OCI-LY1 (cell line): ENCODE results near the gene CDH4.

Experiments used
- H2AFZ ChIP-seq: fragments of 200-600 bp; sonication (generic), shearing (Covaris generic); 2 replicates; pipeline ENCODE4 v1.6.0; 2014; ENCODE audit warnings: antibody characterized with exemption, mild to moderate bottlenecking, low read length
- H3F3A ChIP-seq: fragments of 200-600 bp; sonication (generic), shearing (Covaris generic); 2 replicates; pipeline ENCODE4 v1.6.0; 2014; ENCODE audit warnings: mild to moderate bottlenecking, antibody characterized with exemption, low read length, moderate library complexity; ENCODE audit not compliant: insufficient read depth
- H3K27ac ChIP-seq: fragments of 200-600 bp; sonication (generic); 2 replicates; pipeline ENCODE4 v1.5.1; 2014; ENCODE audit warnings: low read length, mixed run types, mild to moderate bottlenecking, low read depth; ENCODE audit not compliant: poor library complexity, severe bottlenecking
- H3K27me3 ChIP-seq: fragments of 200-600 bp; sonication (generic); 2 replicates; pipeline ENCODE4 v1.6.0; 2014; ENCODE audit warnings: antibody characterized with exemption, mild to moderate bottlenecking, low read length, moderate library complexity; ENCODE audit not compliant: insufficient read depth
- H3K36me3 ChIP-seq: fragments of 200-600 bp; sonication (generic); 2 replicates; pipeline ENCODE4 v1.6.1; 2014; ENCODE audit warnings: mild to moderate bottlenecking, antibody characterized with exemption, low read length, moderate library complexity, mixed read lengths; ENCODE audit not compliant: insufficient read depth
- H3K4me1 ChIP-seq: fragments of 200-600 bp; sonication (generic); 2 replicates; pipeline ENCODE4 v1.5.1; 2014; ENCODE audit warnings: mild to moderate bottlenecking, low read length, moderate library complexity; ENCODE audit not compliant: insufficient read depth, severe bottlenecking
- H3K4me2 ChIP-seq: fragments of 200-600 bp; sonication (generic), shearing (Covaris generic); 2 replicates; pipeline ENCODE4 v1.6.1; 2014; ENCODE audit warnings: low read length
- H3K4me3 ChIP-seq: fragments of 200-600 bp; sonication (generic); 2 replicates; pipeline ENCODE4 v1.5.1; 2014; ENCODE audit warnings: low read length, low read depth, mild to moderate bottlenecking, mixed read lengths; ENCODE audit not compliant: poor library complexity, severe bottlenecking
- H3K79me2 ChIP-seq: fragments of 200-600 bp; shearing (Covaris generic); 2 replicates; pipeline ENCODE4 v1.6.1; 2016; ENCODE audit warnings: mixed run types, low read length, mixed read lengths; ENCODE audit not compliant: insufficient read depth
- H3K9ac ChIP-seq: fragments of 200-600 bp; sonication (generic), shearing (Covaris generic); 2 replicates; pipeline ENCODE4 v1.6.1; 2014; ENCODE audit warnings: mild to moderate bottlenecking, low read length, mixed read lengths
- H3K9me2 ChIP-seq: fragments of 200-600 bp; sonication (generic), shearing (Covaris generic); 2 replicates; pipeline ENCODE4 v1.6.1; 2014; ENCODE audit warnings: low read depth, mild to moderate bottlenecking, low read length, mixed read lengths
- H3K9me3 ChIP-seq: fragments of 200-600 bp; shearing (Covaris generic); 2 replicates; pipeline ENCODE4 v1.6.1; 2014; ENCODE audit warnings: low read length, mixed read lengths
- H4K20me1 ChIP-seq: fragments of 200-600 bp; sonication (generic), shearing (Covaris generic); 2 replicates; pipeline ENCODE4 v1.6.0; 2016; ENCODE audit warnings: mild to moderate bottlenecking, low read length; ENCODE audit not compliant: insufficient read depth
- EZH2 ChIP-seq: fragments of 200-600 bp; sonication (generic), shearing (Covaris generic); IDR thresholded peaks from 2 replicates; pipeline ENCODE4 v1.8.0; 2017; ENCODE audit warnings: borderline replicate concordance, mixed run types, mild to moderate bottlenecking, antibody characterized with exemption, low read length, moderate library complexity, mixed read lengths
- TF ChIP-seq, protein P1 (sequence below): fragments of 200-600 bp; sonication (generic), shearing (Covaris generic); IDR thresholded peaks from 2 replicates; pipeline ENCODE4 v1.5.1; 2017; ENCODE audit warnings: mild to moderate bottlenecking, antibody characterized with exemption, low read length, moderate library complexity, mixed read lengths

The CDH4 gene

DNA sequence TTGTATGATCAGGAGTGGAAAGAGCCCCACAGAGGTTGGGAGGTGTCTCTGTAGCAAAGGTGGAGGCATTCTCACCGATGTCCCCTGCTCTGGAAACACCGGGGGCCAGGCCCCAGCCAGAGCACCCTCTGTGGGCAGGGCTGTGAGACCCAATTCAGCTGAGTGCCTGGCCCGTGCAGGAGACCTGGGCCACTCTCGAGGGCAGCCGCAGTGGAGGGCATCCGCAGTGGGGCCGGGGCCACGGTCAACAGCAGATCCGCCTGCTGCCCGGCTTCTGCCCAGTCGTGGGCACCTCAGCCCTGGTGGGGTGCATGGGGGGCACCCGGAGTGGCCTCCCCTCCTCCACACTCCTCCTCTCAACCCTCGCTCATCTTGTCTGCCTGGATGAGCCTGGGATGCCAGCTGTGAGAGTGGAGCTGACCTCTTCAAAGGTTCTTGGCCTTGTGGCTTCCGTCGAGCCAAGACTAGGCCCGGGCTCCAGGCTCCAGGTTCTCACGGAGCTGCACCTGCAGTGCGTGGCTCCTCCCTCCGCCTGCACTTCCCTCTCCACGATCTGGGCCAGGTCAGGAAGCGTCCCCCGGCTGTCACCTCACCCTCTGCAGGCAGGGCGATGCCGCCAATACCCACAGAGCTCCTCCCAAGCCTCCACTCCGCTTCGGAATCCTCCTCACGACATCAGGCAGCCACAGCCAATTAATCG, 678.9 kb downstream of the CDH4 start:
- H3K4me1 ChIP-seq, result no peaks in the 10 kb centered on the region
- no peak overlapping the region for H2AFZ ChIP-seq
- H3K9me3 ChIP-seq, result no peaks in the 10 kb centered on the region
- H3K79me2 ChIP-seq, result no peaks in the 10 kb centered on the region
- no peak overlapping the region for H3K27ac ChIP-seq
- H3K9me2 ChIP-seq, result no peaks in the 10 kb centered on the region
- no peak overlapping the region for H3K9ac ChIP-seq
- no peaks in the 10 kb centered on the region for H3F3A ChIP-seq
- no peak overlapping the region for H3K4me3 ChIP-seq
- TF ChIP-seq, protein P1, sequence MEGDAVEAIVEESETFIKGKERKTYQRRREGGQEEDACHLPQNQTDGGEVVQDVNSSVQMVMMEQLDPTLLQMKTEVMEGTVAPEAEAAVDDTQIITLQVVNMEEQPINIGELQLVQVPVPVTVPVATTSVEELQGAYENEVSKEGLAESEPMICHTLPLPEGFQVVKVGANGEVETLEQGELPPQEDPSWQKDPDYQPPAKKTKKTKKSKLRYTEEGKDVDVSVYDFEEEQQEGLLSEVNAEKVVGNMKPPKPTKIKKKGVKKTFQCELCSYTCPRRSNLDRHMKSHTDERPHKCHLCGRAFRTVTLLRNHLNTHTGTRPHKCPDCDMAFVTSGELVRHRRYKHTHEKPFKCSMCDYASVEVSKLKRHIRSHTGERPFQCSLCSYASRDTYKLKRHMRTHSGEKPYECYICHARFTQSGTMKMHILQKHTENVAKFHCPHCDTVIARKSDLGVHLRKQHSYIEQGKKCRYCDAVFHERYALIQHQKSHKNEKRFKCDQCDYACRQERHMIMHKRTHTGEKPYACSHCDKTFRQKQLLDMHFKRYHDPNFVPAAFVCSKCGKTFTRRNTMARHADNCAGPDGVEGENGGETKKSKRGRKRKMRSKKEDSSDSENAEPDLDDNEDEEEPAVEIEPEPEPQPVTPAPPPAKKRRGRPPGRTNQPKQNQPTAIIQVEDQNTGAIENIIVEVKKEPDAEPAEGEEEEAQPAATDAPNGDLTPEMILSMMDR, result no peak
- no peak for TF ChIP-seq EZH2
- H3K4me2 ChIP-seq, result no peak overlapping the region
- no peaks in the 10 kb centered on the region for H4K20me1 ChIP-seq
- peaks cover 15% of the 10 kb centered on the region; the same call in 1 of the 2 replicates for H3K27me3 ChIP-seq
- no peaks in the 10 kb centered on the region for H3K36me3 ChIP-seq

DNA sequence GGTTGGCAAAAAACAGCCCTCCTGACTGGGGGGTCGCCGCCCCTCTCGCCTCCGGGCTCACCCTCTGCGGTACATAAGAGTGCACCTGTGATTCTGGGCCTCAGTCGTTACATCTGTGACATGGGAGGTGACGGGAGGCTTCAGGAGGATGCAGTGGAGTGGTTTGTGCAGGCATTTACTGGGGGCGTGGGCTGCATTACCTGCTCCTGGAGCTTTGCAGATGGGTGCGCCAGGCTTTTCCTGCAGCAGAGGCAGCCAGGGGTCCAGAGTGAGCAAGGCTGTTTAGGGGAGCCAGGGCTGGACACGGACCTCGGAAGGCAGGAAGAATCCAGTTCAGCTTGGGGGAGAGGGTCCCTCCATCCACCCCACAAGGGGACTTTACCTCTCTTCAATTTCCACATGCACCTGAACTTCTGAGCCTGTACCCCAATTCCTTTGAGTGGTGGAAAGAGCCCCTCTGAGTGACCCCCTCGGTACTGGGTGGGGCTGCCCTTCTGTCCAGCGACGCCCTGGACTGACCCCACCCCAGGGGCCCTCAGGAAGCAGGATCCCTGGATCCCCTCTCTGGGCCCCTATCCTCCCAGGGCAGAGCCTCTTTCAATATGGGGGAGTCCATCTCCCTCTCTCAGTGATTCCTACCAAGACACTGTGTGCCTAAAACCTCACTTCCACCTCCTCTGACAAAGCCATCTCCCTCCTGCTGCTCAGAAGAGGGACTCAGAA, 679.6 kb downstream of the CDH4 start:
- Histone ChIP-seq H3F3A (no peaks in the 10 kb centered on the region), H3K36me3 (no peaks in the 10 kb centered on the region), H4K20me1 (no peaks in the 10 kb centered on the region), H3K27ac (no peak overlapping the region), H3K9me3 (no peaks in the 10 kb centered on the region), H2AFZ (no peak overlapping the region), H3K9me2 (no peaks in the 10 kb centered on the region), H3K9ac (no peak overlapping the region), H3K4me3 (no peak overlapping the region), H3K4me1 (no peaks in the 10 kb centered on the region), H3K4me2 (no peak overlapping the region), H3K79me2 (no peaks in the 10 kb centered on the region), H3K27me3 (peaks cover 15% of the 10 kb centered on the region; the same call in 1 of the 2 replicates)
- no peak for TF ChIP-seq EZH2
- TF ChIP-seq, protein P1, result no peak

DNA sequence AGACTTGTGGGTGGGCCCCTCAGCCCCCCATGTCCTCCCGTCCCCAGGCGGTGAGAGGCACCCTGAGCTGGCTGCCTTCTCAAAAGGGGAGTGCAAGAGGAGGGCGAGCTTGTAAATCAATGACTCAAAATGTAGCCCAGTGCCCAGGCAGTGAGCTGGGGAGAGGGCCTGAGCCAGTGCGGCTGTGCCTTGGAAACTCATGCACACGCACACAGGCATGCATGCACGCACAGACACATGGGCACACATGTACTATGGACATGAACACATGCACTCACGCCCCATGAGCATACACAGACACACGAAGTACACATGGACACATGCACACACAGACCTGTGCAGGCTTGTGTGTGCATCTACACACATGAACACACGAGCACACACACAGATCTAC, 680.1 kb downstream of the CDH4 start:
- Histone ChIP-seq H3K36me3 (no peaks in the 10 kb centered on the region), H2AFZ (no peak overlapping the region)

More for the DNA sequence above, 680.1 kb downstream of the CDH4 start:
- Histone ChIP-seq H3K4me1 (no peaks in the 10 kb centered on the region), H3K9ac (no peak overlapping the region), H3F3A (no peaks in the 10 kb centered on the region), H3K79me2 (no peaks in the 10 kb centered on the region), H4K20me1 (no peaks in the 10 kb centered on the region), H3K4me2 (no peak overlapping the region), H3K9me2 (no peaks in the 10 kb centered on the region), H3K27ac (no peak overlapping the region), H3K9me3 (no peaks in the 10 kb centered on the region), H3K27me3 (peaks cover 15% of the 10 kb centered on the region; the same call in 1 of the 2 replicates), H3K4me3 (no peak overlapping the region)
- no peak for TF ChIP-seq EZH2
- TF ChIP-seq, protein P1, result no peak
